ENCODE data around the gene TCF7L2. TPM values are rescaled to one million over a fixed set of nuclear protein-coding genes. Genes with fewer than 3 reads are reported as not detected.

The TCF7L2 gene
- total RNA-seq, 1 donor from 2014 or later = 109 TPM

DNA sequence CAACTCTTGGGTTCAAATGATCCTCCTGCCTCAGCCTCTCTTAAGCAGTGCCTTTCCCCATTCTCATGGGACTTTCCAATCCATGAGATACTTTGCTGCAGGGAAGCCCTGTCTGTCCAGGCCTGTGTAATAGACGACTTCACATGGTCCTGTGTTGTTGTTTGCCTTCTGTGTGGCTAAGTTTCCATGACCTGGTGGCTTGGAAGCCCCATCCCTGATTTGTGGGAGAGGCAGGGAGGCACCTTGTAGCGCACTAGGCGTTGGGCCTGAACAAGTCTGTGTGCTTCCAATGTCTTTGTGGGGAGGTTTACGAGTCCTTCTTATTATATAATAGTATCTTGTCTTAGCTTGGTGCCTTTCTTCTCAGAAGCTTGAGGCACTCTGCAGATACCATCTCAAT is 49.1 kb downstream of the TCF7L2 start:
- Mint-ChIP-seq H3K27me3 (no peaks in the 10 kb centered on the region), H3K36me3 (ENCODE audit: insufficient read depth) (peaks cover 13% of the 10 kb centered on the region), H3K4me3 (ENCODE audit: low read depth) (no peak overlapping the region), H3K9me3 (ENCODE audit: low read depth) (no peaks in the 10 kb centered on the region), H3K4me1 (ENCODE audit: low read depth) (peaks cover 52% of the 10 kb centered on the region), H3K27ac (peak overlapping the region; percentile 22)
- DNase-seq (ENCODE audit: low spot score, unreplicated experiment) = no peak
- TF ChIP-seq, protein P1, sequence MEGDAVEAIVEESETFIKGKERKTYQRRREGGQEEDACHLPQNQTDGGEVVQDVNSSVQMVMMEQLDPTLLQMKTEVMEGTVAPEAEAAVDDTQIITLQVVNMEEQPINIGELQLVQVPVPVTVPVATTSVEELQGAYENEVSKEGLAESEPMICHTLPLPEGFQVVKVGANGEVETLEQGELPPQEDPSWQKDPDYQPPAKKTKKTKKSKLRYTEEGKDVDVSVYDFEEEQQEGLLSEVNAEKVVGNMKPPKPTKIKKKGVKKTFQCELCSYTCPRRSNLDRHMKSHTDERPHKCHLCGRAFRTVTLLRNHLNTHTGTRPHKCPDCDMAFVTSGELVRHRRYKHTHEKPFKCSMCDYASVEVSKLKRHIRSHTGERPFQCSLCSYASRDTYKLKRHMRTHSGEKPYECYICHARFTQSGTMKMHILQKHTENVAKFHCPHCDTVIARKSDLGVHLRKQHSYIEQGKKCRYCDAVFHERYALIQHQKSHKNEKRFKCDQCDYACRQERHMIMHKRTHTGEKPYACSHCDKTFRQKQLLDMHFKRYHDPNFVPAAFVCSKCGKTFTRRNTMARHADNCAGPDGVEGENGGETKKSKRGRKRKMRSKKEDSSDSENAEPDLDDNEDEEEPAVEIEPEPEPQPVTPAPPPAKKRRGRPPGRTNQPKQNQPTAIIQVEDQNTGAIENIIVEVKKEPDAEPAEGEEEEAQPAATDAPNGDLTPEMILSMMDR (IDR thresholded peaks at IDR 0.05; ENCODE audit: unreplicated experiment) = no peak

DNA sequence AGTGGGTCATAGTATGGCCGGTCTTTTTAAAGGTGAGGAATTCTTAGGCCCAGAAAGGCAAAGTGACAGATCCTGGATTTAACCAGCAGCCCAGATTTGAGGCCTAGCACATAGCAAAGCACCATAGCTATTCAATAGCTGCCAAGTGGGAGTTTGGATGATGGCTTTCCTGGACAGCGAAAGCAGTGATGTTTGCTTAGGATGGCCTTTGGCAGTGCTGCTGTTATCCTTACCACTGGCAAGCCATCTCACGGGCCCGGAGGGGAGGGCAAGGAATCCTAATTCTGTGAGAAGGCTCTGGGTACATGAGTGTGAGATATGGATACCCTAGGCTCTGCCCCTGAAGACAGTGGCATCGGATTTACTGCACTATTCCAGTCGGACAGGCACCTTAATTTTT is 50.4 kb downstream of the TCF7L2 start:
- H3K27me3 Mint-ChIP-seq = no peaks in the 10 kb centered on the region
- peaks cover 9% of the 10 kb centered on the region for H3K36me3 Mint-ChIP-seq (ENCODE audit: insufficient read depth)
- DNase-seq (ENCODE audit: low spot score, unreplicated experiment) = no peak
- H3K9me3 Mint-ChIP-seq (ENCODE audit: low read depth) = no peaks in the 10 kb centered on the region
- H3K4me1 Mint-ChIP-seq (ENCODE audit: low read depth) = peaks cover 53% of the 10 kb centered on the region
- TF ChIP-seq, protein P1 (IDR thresholded peaks at IDR 0.05; ENCODE audit: unreplicated experiment) = no peak
- peak overlapping the region; percentile 30 for H3K27ac Mint-ChIP-seq
- no peak overlapping the region for H3K4me3 Mint-ChIP-seq (ENCODE audit: low read depth)

DNA sequence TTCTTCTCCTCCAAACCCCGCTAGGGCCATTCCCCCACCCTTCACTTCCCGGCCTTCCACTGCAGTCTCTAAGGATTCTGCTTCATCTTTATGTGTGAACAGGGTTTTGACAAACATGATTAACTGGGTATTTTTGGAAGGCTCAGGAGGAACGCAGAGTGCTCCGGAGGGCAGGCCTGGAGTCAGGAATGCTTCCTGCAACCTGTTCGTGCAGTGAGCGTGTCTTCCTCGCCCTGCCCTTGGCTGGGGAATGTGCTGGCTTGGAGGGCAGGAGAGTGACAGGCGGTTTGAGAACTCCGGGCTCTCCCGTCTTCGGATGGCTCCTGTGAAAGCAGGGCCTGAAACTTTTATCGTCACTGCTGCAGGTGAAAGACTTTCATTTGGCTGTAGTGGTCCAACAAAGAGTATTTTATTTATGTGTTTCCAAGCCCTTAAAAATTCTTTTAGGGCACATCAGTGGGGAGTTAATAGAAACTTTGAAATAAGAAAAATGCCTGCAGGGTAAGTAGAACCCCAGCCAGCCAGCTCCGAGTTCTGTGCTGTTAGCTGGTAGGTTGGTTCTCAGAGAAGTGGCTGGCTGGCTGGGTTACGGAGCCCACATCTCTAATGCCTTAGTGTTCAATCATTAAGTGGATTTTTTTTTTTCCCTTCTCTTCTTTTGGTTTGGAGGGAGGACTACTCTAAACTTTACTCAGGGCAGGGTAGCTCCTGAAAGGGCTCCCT is 51.0 kb downstream of the TCF7L2 start:
- Mint-ChIP-seq H3K36me3 (ENCODE audit: insufficient read depth) (peaks cover 9% of the 10 kb centered on the region), H3K27ac (peak overlapping the region; percentile 86), H3K4me1 (ENCODE audit: low read depth) (peaks cover 55% of the 10 kb centered on the region), H3K27me3 (no peaks in the 10 kb centered on the region), H3K9me3 (ENCODE audit: low read depth) (no peaks in the 10 kb centered on the region), H3K4me3 (ENCODE audit: low read depth) (no peak overlapping the region)
- no peak for DNase-seq (ENCODE audit: low spot score, unreplicated experiment)
- TF ChIP-seq, protein P1 (IDR thresholded peaks at IDR 0.05; ENCODE audit: unreplicated experiment) = peak; percentile 37

DNA sequence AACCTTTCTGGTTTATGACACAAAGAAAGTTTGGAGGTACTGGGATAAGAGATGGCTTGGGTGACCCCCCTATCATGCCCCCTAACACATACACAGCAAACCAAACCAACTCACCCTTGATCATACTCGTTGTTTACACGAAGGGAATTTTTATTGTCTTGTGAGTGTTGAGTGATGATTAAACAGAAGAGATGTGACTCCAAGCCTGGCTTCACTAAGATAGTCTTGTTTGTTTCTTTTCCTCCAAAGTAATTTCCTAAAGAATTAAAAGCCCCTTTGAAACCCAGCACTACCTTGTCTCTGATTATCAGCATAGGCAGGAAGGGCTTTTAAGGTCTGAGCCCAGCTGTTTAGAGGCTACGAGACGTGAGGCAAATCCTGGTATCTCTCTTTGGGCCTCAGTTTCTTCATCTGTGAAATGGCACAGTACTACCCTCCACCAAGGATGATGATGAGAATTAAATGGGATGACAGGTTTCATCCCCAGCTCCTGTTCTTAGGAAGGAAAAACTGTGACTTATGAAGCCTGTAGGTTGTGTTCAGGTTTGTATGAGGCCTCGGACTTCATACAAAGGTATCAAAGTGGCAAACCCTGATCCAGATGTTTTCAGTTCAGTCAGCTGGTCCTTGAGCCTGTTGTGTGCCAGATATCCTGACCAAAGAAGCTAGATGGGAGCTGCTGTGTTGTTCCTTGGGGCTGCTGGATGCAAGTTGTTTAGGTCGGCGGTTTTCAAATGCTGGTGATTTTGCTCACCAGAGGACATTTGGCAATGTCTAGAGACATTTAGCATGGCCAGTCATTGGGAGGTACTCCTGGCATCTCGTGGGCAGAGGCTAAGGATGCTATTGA is 51.8 kb downstream of the TCF7L2 start:
- peaks cover 7% of the 10 kb centered on the region for H3K36me3 Mint-ChIP-seq (ENCODE audit: insufficient read depth)
- TF ChIP-seq, protein P1 (IDR thresholded peaks at IDR 0.05; ENCODE audit: unreplicated experiment) = no peak
- peak overlapping the region; percentile 86 for H3K27ac Mint-ChIP-seq
- H3K27me3 Mint-ChIP-seq = no peaks in the 10 kb centered on the region
- H3K4me1 Mint-ChIP-seq (ENCODE audit: low read depth) = peaks cover 61% of the 10 kb centered on the region
- no peak overlapping the region for H3K4me3 Mint-ChIP-seq (ENCODE audit: low read depth)
- no peak for DNase-seq (ENCODE audit: low spot score, unreplicated experiment)
- no peaks in the 10 kb centered on the region for H3K9me3 Mint-ChIP-seq (ENCODE audit: low read depth)

DNA sequence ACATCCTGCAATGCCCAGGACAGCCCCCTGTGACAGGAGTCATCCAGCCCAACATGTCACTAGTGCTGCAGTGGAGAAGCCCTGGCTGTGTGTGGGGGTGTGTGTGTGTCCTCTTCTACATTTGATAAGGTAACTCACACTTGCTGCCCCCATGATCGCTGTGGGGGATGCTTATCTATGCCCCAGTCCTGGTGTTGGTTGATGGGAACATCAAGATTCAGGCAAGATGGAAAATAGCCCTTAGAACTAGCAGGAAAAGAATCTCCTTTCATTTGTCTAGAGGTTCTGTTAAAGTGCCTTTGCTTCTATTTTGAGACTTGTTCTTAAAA is 52.4 kb downstream of the TCF7L2 start:
- Mint-ChIP-seq H3K36me3 (ENCODE audit: insufficient read depth) (peaks cover 8% of the 10 kb centered on the region), H3K4me1 (ENCODE audit: low read depth) (peaks cover 64% of the 10 kb centered on the region), H3K4me3 (ENCODE audit: low read depth) (no peak overlapping the region), H3K9me3 (ENCODE audit: low read depth) (no peaks in the 10 kb centered on the region), H3K27me3 (no peaks in the 10 kb centered on the region), H3K27ac (no peak overlapping the region)
- no peak for DNase-seq (ENCODE audit: low spot score, unreplicated experiment)
- TF ChIP-seq, protein P1 (IDR thresholded peaks at IDR 0.05; ENCODE audit: unreplicated experiment) = no peak
